ENCODE data around the gene DPYSL4. TPM values are rescaled to one million over a fixed set of nuclear protein-coding genes. Genes with fewer than 3 reads are reported as not detected.

DPYSL4 gene
- total RNA-seq, 1 experiment from 2014 or later: 26.3 TPM

- H4K8ac ChIP-seq (replicated peaks; ENCODE audit: insufficient read length, low read depth, low read length): no peak overlapping the region
- H2BK12ac ChIP-seq (ENCODE audit: insufficient read length, low read depth, low read length): no peak overlapping the region
- Mint-ChIP-seq H3K4me1 (no peaks in the 10 kb centered on the region), H3K9me3 (no peaks in the 10 kb centered on the region), H3K27ac (no peak overlapping the region), H3K36me3 (ENCODE audit: insufficient read depth in 1 of 3, low read depth in 3 of 3) (peaks cover 0 to 8% (median 7%) of the 10 kb centered on the region in 3 experiments; a peak in 2 of 7 replicates), H3K4me3 (no peak overlapping the region), H3K27me3 (ENCODE audit: low read depth) (no peaks in the 10 kb centered on the region)
- no peak overlapping the region for H2BK20ac ChIP-seq (ENCODE audit: low read depth, low read length, poor library complexity, severe bottlenecking)
- no peak overlapping the region for H2AFZ ChIP-seq (ENCODE audit: low read length)
- no peak overlapping the region for H3T11ph ChIP-seq (ENCODE audit: low read length)
- H3K27ac ChIP-seq (ENCODE audit: insufficient read length, low read depth, low read length): no peak overlapping the region
- H3K18ac ChIP-seq (ENCODE audit: insufficient read length, low read depth, low read length): no peak overlapping the region
- no peak overlapping the region for H3K14ac ChIP-seq (ENCODE audit: insufficient read depth, low read length)
- H3K4me2 ChIP-seq (ENCODE audit: insufficient read depth, insufficient read length, low read length): no peak overlapping the region
- H2AK5ac ChIP-seq (ENCODE audit: insufficient read length, low read length): no peak overlapping the region
- no peak overlapping the region for H2BK15ac ChIP-seq (ENCODE audit: low read depth, low read length)
- H2BK5ac ChIP-seq (ENCODE audit: insufficient read length, low read length): no peak overlapping the region
- TF ChIP-seq CTCF (conservative IDR thresholded peaks at IDR 0.05): no peak
- no peak overlapping the region for H4K5ac ChIP-seq (ENCODE audit: insufficient read length, low read depth, low read length)
- H3K79me2 ChIP-seq (ENCODE audit: insufficient read depth, low read length): no peaks in the 10 kb centered on the region
- H3K23ac ChIP-seq (ENCODE audit: insufficient read length, low read depth, low read length): no peak overlapping the region
- no peaks in the 10 kb centered on the region for H3K23me2 ChIP-seq (ENCODE audit: insufficient read length, low read depth, low read length, poor library complexity, severe bottlenecking)
- H4K20me1 ChIP-seq (ENCODE audit: control insufficient read depth, insufficient read depth, insufficient read length): no peaks in the 10 kb centered on the region
- no peak overlapping the region for H4K91ac ChIP-seq (ENCODE audit: insufficient read length, low read depth, low read length)
- H3K4me1 ChIP-seq (ENCODE audit: insufficient read depth, low read length): no peaks in the 10 kb centered on the region
- H3K4ac ChIP-seq (ENCODE audit: low read depth, low read length): no peak overlapping the region
- no peak overlapping the region for H2BK120ac ChIP-seq (ENCODE audit: low read depth, low read length, poor library complexity, severe bottlenecking)
- WGBS (ENCODE audit: extremely low coverage, insufficient read length, low lambda C conversion rate): no CpG with 5 or more reads among the region's 35 CpGs
- DNase-seq: no peak
- H3K56ac ChIP-seq (ENCODE audit: insufficient read length, low read depth, low read length): no peak overlapping the region
- no peak overlapping the region for H3K9ac ChIP-seq (ENCODE audit: extremely low read depth, insufficient read length, low read length)
- no peaks in the 10 kb centered on the region for H3K79me1 ChIP-seq (ENCODE audit: insufficient read depth, low read depth, low read length, poor library complexity, severe bottlenecking)
- no peaks in the 10 kb centered on the region for H3K9me3 ChIP-seq (ENCODE audit: control insufficient read depth, low read depth, low read length)
- H3K27me3 ChIP-seq (ENCODE audit: insufficient read depth, low read length): no peaks in the 10 kb centered on the region
These were observed 11.8 kb downstream of the DPYSL4 start for GRCh38 chr10:132198381-132199181.

All from H9 (cell line).